GM12873 (cell line): Measurements from ENCODE around the gene COL4A6.

Source experiments
- CTCF ChIP-seq: IDR thresholded peaks from 2 replicates; pipeline ENCODE4 v1.5.1; 2012; ENCODE audit warnings: low read depth, mild to moderate bottlenecking, moderate library complexity, low read length, control low read depth; ENCODE audit not compliant: insufficient read depth; ENCODE audit errors: missing control alignments

Gene COL4A6

GRCh38 chrX:108447303-108447702 is 9.1 kb upstream of the COL4A6 start:
- TF ChIP-seq CTCF = no peak

GRCh38 chrX:108442901-108443464 is 4.8 kb upstream of the COL4A6 start:
- no peak for TF ChIP-seq CTCF

- TF ChIP-seq CTCF = no peak
Observed at GRCh38 chrX:108439961-108440696, 1.9 kb upstream of the COL4A6 start.

GRCh38 chrX:108439426-108439942 is 1.3 kb upstream of the COL4A6 start, which contains the start of gene COL4A5:
COL4A5 (plus strand) TSS chrX:108439838; CDS start chrX:108440126, 288 bp downstream.
- TF ChIP-seq CTCF = no peak

GRCh38 chrX:108437349-108438109 is 693 bp downstream of the COL4A6 start:
- no peak for TF ChIP-seq CTCF

- no peak for TF ChIP-seq CTCF
Observed at GRCh38 chrX:108435261-108435660, 3.0 kb downstream of the COL4A6 start.

GRCh38 chrX:108426262-108426661 is 12.0 kb downstream of the COL4A6 start:
- TF ChIP-seq CTCF = no peak
